GM10847 (cell line): Measurements from ENCODE around the gene KDM4C.

Source experiments
- POLR2A ChIP-seq: IDR thresholded peaks from 2 replicates; pipeline ENCODE4 v1.6.1; 2011; ENCODE audit not compliant: insufficient read length; ENCODE audit errors: extremely low read depth

Gene KDM4C

DNA sequence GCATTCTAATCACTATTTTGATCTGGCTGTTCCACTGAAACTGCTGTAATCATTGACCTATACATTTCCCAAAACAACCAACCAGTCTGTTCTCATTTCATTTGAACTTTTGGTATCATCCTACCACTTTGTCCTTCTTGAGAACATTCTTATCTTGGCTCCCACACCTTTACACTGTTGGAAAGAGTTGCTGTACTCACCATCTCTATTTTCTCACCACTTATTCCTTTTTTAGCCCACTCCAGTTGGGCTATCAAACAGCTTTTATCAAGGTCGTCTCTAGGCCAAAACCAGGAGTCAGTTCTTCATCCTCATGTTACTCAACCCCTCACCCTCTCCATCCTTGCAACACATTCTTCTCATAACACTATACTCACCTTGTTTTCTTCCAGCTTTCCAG is 170.1 kb downstream of the KDM4C start:
- no peak for TF ChIP-seq POLR2A

DNA sequence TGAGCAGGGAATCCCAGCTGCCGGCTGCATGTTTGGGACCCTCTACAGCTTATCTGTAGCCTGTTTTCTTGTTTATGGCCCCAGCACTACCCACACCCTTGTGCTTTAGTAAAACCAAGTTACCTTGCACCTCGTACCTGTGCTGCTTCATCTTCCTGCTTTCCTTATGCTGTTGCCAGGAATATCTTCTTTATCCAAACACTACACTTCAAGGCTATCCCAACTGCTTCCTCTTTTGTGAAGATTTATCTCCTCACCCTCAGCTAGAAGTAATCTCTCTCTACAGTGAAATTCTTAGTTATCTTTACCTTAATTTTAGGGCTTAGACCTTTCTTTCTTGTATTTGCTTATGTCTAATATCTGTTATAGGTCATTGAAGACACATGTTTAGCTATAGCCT is 171.1 kb downstream of the KDM4C start:
- TF ChIP-seq POLR2A: no peak

DNA sequence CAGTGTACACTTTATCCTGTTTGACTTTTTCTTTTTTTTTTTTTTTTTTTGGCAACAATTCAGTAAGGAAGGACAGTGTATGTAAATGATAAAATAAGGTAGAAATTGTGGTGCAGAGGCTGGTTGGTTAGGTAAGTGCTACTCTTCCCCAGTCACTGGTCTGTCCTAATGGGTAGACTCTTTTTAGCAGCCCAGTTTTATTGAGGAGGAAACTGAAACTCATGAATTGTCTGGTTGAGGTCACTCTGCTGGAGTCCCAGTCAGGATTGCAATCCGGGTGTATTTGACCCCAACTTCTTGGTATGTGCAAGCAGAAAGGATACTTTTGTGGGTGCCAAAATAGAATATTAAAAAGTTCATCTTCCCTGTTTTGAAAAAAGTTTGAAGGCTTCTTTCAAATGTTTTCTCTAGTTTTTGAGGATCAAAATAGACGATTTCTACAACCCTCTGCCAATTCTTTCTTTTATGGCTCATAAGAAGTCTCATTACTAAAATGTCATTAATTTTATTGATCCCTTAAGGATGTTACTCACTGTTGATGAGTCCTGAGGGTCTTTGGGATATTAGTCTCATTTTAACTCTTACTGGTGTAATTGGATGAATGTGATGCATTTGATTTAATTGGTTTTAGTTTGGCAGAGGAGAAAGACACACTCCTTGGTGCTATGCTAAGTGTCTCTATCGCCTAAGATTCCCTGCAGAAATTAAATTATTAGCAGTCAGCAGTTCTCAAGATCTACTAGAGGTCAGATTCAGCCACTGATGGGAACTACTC is 171.9 kb downstream of the KDM4C start:
- no peak for TF ChIP-seq POLR2A

DNA sequence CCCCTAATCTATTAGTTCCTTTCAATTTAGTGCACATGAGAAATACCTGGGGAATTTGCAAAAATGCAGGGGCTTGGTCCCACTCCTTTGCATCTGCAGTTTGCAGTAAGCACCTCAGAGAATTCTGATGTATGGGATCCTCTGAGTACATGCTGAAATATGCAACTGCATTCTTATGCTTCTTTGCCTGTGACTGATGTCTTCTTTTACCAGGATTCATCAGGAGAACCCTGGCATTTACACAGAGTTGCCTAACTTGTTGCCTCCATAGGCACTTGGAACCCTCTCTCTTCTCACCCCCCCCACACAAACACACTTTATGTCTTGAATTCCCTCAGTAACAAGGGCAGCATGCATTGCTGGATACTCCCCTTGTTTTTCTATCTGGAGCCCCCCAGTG is 173.1 kb downstream of the KDM4C start:
- TF ChIP-seq POLR2A: no peak

DNA sequence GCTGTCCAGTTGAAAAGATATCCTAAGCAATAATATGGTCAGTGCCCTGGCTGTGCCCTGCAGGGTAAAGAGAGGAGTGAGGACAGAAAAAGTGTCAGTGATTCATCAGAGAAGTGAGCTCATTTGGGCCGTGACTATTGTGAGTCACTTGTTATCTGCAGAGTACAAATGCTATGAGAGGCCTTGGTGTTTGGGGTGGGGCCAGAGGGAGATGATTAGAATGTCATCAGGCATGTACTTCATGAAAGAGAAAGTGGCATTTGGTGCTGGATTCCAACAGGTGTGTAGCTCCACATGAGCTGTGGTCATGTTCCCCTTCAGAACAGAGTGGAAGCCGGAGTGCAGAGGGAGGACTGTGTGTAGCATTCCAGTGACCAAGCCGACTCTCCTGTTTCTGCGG is 174.1 kb downstream of the KDM4C start:
- no peak for TF ChIP-seq POLR2A

DNA sequence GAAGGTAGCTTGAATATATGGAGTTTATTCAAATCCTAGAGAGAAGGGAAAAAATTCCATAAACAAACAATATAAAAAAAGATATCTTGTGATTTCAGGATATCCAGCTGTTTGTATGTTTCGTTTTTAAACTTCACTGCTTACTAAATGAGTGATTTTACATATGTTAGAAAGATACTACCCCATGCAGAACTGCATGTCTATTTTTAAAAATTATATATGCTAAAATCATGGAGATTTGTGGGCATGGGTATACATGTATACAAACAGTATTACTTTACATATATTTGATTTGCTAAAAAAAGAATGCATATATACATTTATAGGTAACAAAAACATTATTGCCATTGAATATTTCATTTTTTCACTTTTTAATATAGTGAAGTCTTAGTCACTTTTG is 178.3 kb downstream of the KDM4C start:
- no peak for TF ChIP-seq POLR2A

DNA sequence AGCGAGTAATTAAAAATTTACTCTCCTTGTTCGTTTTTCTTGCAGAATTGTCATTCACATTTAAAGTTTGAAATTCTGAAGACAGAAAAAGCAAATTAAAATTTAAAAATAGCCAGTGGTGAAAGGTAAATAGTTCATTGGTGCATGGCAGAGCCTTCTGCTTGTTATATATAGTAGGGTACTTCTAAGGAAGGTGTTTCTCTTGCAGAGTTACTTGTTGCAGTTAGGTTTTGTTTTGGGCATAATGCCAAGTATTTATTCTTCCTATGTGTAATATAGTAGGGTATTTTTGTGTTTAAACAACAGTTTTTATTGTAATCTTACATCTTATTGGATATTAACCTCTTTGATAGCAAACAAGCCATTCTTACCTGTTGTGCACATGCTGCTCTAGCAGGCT is 179.4 kb downstream of the KDM4C start:
- no peak for TF ChIP-seq POLR2A

DNA sequence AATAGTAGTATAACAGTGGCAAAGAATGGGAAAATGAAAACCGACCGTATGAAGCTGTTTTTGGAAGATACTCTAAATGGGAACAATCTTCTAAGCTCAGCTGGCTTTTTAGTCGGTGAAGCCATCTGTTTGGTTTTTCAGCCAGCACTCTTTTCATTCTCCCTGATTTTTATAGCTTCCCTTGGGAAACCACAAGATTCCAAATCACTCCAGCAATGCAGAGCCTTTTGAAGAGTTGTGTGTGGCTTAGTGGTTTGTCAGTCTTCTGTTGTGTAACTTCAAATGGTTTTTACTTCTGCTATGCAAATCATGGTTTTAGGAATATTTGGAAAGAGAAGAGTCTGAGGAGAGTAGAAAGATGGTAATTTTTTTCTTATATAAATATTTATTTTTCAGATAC is 180.7 kb downstream of the KDM4C start:
- no peak for TF ChIP-seq POLR2A

DNA sequence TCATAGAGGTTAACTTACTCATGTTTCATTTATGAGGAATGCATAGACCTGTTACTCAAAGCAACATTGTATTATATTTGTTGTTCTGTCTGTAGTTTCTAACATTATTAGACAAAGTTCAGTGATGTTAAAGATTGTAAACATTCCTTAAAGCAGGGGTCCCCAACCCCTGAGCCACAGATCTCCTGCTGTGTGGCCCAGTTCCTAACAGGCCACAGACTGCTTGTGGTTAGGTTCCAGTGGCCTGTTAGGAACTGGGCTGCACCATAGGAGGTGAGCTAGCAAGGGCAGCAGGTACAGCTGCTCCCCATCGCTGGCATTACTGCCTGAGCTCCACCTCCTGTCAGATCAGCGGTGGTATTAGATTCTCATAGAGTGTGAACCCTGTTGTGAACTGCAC is 181.1 kb downstream of the KDM4C start:
- TF ChIP-seq POLR2A: no peak

DNA sequence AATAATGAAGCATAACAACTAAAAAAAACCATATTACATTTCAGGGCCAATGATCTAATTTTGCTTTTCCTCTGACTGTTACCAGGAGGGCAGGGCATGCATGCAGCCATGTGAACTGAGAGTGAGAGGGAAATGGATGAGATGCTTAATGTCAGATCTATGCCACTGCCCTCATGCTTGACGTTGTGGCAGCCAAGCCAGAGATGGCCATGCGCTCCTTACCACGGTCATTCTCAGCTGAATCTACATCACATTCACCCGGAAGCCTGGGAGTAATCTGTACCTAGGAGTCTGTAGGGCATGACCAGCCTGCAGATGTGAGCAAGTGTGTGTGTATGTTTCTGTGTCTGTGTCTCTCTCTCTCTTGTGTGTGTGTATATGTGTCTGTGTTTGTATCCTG is 183.7 kb downstream of the KDM4C start:
- no peak for TF ChIP-seq POLR2A

DNA sequence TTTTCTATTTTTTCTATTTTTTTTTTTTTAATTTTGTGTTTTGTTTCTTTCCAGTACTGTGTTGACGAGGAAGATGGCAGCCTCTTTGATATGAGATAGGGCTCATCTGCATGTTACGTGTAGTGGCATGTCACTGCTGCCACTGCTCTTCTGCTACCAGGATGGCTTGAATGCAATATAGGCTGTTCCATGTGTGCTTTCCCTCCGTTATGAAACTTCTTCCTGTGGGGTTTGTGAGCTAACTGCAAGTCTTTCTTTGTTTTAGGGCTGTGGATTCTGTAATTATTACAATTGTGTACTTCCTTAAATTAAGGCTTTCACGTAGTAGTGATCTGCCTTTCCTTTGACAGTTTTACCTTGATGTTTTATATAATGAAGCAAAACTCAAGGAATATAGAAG is 184.6 kb downstream of the KDM4C start:
- TF ChIP-seq POLR2A: no peak

DNA sequence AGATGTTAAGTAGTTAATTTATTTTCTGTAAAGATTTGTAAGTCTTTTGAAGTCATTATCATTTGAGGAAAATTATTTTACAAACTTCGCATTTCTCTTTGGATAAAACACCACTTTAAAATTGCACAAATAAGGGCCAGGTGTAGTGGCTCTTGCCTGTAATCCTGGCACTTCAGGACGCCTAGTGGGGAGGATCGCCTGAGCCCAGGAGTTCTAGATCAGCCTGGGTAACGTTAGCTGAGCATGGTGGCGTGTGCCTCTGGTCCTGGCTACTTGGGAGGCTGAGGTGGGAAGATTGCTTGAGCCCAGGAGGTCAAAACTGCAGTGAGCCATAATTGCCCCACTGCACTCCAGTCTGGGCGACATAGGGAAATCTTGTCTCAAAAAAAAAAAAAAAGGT is 185.5 kb downstream of the KDM4C start:
- no peak for TF ChIP-seq POLR2A

DNA sequence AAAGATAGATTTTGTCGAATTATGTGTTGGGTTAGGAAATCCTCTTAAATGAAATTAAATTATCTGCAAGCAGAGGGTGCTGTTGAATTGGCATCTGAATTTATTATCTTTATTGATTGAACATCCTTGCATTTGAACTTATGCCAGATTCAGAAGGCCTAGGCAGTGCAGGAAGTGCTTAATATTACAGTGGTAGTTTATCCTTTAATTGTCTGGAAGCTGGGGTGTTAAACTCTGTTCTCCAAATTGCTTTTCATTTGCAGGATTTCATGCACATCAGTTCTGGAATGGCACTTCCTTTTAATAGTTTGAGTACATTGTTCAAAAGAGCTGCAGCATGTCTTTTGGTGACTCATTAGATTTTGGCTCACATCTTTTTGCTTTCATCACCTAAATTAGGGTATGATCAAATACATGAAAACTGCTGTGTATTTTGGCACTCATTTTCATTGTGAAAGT is 186.3 kb downstream of the KDM4C start:
- TF ChIP-seq POLR2A: no peak

DNA sequence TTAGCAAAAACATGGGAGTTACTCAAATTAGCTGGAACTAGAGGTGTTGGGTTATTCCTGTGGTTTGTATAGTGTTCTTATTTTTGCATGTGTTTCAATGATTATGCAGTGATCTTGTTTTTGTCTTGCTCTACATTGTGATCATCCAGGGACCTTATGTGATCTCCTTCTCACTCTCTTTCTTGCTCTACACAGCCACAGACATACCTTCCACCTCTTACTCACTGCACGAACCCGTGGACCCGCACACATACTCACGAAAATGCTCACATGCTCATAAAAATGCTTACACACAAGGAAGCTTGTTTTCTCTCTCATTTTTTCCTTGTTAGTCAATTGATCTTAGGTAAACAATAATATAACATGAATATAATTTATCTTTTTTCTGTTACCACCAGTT is 187.1 kb downstream of the KDM4C start:
- no peak for TF ChIP-seq POLR2A

DNA sequence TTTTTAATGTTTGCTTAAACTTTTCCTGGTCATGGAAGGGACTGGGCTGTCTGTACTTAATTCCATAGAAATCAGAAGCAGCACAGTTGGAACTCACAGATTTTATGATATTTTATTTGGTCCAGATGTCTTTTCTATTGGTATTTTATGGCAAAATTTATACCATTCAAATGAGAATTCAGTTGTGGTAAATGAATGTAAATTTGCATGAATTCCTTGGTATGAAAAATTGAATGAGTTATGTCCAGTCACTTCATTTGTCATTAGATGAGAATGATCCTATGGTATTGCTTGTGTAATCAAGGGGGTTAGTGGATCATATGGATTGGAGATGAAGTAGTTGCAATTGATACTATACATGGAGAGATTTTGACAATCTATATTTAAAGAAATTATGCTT is 188.0 kb downstream of the KDM4C start:
- no peak for TF ChIP-seq POLR2A

DNA sequence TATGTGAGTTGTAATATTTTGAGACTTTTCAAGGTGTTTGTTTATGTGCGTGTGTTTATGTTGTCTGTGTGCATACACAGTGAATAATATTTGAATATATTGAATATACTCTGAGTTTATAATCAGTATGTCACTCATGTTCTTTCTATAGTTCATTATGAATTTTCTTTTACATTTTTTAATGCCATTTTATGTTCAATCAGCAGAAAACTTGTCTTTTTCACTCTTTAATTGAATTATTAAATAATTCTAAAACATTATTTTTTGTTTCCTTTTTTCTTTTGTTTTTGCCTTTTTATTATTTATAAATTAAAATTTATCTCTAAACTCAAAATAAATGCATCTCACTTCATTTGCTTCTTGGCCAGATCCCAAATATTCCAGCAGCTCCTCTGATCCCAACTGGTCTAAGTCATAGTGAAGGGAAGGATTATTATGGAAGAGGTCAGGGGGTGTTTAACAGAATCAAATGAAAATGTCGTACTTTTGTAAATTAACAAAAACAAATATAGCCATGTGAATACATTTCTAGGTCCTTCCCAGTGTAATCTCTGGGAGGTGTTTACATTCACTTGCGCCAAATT is 188.9 kb downstream of the KDM4C start:
- no peak for TF ChIP-seq POLR2A
